ENCODE results near the gene WBP1.

Gene WBP1

GRCh38 chr2:74428675-74429074 is 29.6 kb upstream of the WBP1 start:
- H3K4me3 ChIP-seq (ENCODE audit: low read depth, low read length) = no peak overlapping the region
- TF ChIP-seq CTCF (IDR thresholded peaks at IDR 0.05; ENCODE audit: borderline replicate concordance, insufficient read depth, low read depth, low read length) = no peak

- no peak for TF ChIP-seq CTCF (IDR thresholded peaks at IDR 0.05; ENCODE audit: borderline replicate concordance, insufficient read depth, low read depth, low read length)
- no peak overlapping the region for H3K4me3 ChIP-seq (ENCODE audit: low read depth, low read length)
Measured at GRCh38 chr2:74429487-74430451, 28.5 kb upstream of the WBP1 start.

GRCh38 chr2:74430502-74430901 is 27.7 kb upstream of the WBP1 start:
- no peak for TF ChIP-seq CTCF (IDR thresholded peaks at IDR 0.05; ENCODE audit: borderline replicate concordance, insufficient read depth, low read depth, low read length)
- H3K4me3 ChIP-seq (ENCODE audit: low read depth, low read length) = no peak overlapping the region

- H3K4me3 ChIP-seq (ENCODE audit: low read depth, low read length) = no peak overlapping the region
- TF ChIP-seq CTCF (IDR thresholded peaks at IDR 0.05; ENCODE audit: borderline replicate concordance, insufficient read depth, low read depth, low read length) = no peak
Measured at GRCh38 chr2:74436111-74436805, 22.0 kb upstream of the WBP1 start.

GRCh38 chr2:74436848-74437695 is 21.2 kb upstream of the WBP1 start:
- H3K4me3 ChIP-seq (ENCODE audit: low read depth, low read length) = no peak overlapping the region
- TF ChIP-seq CTCF (IDR thresholded peaks at IDR 0.05; ENCODE audit: borderline replicate concordance, insufficient read depth, low read depth, low read length) = no peak

- H3K4me3 ChIP-seq (ENCODE audit: low read depth, low read length) = no peak overlapping the region
- no peak for TF ChIP-seq CTCF (IDR thresholded peaks at IDR 0.05; ENCODE audit: borderline replicate concordance, insufficient read depth, low read depth, low read length)
Measured at GRCh38 chr2:74438248-74438647, 20.0 kb upstream of the WBP1 start.
